ENCODE data around the gene NAV3. TPM values are rescaled to one million over a fixed set of nuclear protein-coding genes. Genes with fewer than 3 reads are reported as not detected.

Gene NAV3
- total and polyA plus RNA-seq, 4 donors, result 0.22 to 1.7 (median 0.71) TPM

DNA sequence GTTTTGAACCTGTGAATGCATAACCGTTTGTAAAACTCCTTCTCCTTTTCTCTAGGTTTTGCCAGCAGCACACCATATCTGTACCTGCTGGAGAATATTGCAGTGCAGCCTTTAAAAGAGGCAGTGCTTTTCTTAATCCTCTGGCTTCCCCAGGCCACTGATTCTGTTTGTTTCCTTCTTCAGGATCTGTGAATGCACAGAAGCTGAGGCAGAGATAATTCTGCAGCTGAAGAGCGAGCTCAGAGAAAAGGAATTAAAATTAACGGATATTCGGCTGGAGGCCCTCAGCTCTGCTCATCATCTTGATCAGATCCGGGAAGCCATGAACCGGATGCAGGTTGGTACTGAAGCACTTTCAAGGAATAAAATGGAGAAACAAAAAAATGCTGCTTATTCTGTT is 348.7 kb downstream of the NAV3 start:
- WGBS, result 61% methylated on average over 6 of the region's 6 CpGs
- H3K4me3 ChIP-seq (ENCODE audit: low read depth in 1 of 3, low read length in 3 of 3), result no peak overlapping the region
- H3K9ac ChIP-seq (ENCODE audit: low read depth in 1 of 2, low read length in 2 of 2), result no peak overlapping the region
- H3K9me3 ChIP-seq (ENCODE audit: control insufficient read depth in 4 of 4, low read length in 3 of 4), result no peaks in the 10 kb centered on the region
- no peaks in the 10 kb centered on the region for H3K36me3 ChIP-seq (ENCODE audit: control insufficient read depth in 4 of 4, insufficient read depth in 3 of 4, low read depth in 1 of 4, low read length in 3 of 4)
- no peaks in the 10 kb centered on the region for H3K4me1 ChIP-seq (ENCODE audit: control insufficient read depth in 4 of 4, insufficient read depth in 4 of 4, low read length in 3 of 4)
- H3K27me3 ChIP-seq (ENCODE audit: control insufficient read depth in 4 of 4, insufficient read depth in 4 of 4, low read length in 3 of 4), result no peaks in the 10 kb centered on the region
- TF ChIP-seq, protein P1, sequence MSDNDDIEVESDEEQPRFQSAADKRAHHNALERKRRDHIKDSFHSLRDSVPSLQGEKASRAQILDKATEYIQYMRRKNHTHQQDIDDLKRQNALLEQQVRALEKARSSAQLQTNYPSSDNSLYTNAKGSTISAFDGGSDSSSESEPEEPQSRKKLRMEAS (IDR thresholded peaks at IDR 0.05), result no peak
- TF ChIP-seq, protein P2, sequence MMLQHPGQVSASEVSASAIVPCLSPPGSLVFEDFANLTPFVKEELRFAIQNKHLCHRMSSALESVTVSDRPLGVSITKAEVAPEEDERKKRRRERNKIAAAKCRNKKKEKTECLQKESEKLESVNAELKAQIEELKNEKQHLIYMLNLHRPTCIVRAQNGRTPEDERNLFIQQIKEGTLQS (IDR thresholded peaks at IDR 0.05), result no peak
- TF ChIP-seq YY1 (IDR thresholded peaks at IDR 0.05) (no peak), GABPA (IDR thresholded peaks at IDR 0.05 in 1 of 2, conservative IDR thresholded peaks at IDR 0.05 in 1 of 2) (no peak), NR2F2 (IDR thresholded peaks at IDR 0.05) (no peak), TAF1 (conservative IDR thresholded peaks at IDR 0.05) (no peak), HNF4G (IDR thresholded peaks at IDR 0.05) (no peak), SP1 (IDR thresholded peaks at IDR 0.05) (no peak), FOXA1 (IDR thresholded peaks at IDR 0.05) (no peak), HNF4A (conservative IDR thresholded peaks at IDR 0.05) (no peak), RXRA (IDR thresholded peaks at IDR 0.05) (no peak), JUND (IDR thresholded peaks at IDR 0.05) (no peak), EGR1 (IDR thresholded peaks at IDR 0.05; ENCODE audit: low read depth in 2 of 2) (no peak), FOXA2 (IDR thresholded peaks at IDR 0.05) (no peak), RAD21 (IDR thresholded peaks at IDR 0.05) (no peak)
- TF ChIP-seq, protein P3, sequence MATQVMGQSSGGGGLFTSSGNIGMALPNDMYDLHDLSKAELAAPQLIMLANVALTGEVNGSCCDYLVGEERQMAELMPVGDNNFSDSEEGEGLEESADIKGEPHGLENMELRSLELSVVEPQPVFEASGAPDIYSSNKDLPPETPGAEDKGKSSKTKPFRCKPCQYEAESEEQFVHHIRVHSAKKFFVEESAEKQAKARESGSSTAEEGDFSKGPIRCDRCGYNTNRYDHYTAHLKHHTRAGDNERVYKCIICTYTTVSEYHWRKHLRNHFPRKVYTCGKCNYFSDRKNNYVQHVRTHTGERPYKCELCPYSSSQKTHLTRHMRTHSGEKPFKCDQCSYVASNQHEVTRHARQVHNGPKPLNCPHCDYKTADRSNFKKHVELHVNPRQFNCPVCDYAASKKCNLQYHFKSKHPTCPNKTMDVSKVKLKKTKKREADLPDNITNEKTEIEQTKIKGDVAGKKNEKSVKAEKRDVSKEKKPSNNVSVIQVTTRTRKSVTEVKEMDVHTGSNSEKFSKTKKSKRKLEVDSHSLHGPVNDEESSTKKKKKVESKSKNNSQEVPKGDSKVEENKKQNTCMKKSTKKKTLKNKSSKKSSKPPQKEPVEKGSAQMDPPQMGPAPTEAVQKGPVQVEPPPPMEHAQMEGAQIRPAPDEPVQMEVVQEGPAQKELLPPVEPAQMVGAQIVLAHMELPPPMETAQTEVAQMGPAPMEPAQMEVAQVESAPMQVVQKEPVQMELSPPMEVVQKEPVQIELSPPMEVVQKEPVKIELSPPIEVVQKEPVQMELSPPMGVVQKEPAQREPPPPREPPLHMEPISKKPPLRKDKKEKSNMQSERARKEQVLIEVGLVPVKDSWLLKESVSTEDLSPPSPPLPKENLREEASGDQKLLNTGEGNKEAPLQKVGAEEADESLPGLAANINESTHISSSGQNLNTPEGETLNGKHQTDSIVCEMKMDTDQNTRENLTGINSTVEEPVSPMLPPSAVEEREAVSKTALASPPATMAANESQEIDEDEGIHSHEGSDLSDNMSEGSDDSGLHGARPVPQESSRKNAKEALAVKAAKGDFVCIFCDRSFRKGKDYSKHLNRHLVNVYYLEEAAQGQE (IDR thresholded peaks at IDR 0.05), result no peak
- TF ChIP-seq, protein P4, sequence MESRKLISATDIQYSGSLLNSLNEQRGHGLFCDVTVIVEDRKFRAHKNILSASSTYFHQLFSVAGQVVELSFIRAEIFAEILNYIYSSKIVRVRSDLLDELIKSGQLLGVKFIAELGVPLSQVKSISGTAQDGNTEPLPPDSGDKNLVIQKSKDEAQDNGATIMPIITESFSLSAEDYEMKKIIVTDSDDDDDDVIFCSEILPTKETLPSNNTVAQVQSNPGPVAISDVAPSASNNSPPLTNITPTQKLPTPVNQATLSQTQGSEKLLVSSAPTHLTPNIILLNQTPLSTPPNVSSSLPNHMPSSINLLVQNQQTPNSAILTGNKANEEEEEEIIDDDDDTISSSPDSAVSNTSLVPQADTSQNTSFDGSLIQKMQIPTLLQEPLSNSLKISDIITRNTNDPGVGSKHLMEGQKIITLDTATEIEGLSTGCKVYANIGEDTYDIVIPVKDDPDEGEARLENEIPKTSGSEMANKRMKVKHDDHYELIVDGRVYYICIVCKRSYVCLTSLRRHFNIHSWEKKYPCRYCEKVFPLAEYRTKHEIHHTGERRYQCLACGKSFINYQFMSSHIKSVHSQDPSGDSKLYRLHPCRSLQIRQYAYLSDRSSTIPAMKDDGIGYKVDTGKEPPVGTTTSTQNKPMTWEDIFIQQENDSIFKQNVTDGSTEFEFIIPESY (IDR thresholded peaks at IDR 0.05), result no peak
- TF ChIP-seq, protein P5, sequence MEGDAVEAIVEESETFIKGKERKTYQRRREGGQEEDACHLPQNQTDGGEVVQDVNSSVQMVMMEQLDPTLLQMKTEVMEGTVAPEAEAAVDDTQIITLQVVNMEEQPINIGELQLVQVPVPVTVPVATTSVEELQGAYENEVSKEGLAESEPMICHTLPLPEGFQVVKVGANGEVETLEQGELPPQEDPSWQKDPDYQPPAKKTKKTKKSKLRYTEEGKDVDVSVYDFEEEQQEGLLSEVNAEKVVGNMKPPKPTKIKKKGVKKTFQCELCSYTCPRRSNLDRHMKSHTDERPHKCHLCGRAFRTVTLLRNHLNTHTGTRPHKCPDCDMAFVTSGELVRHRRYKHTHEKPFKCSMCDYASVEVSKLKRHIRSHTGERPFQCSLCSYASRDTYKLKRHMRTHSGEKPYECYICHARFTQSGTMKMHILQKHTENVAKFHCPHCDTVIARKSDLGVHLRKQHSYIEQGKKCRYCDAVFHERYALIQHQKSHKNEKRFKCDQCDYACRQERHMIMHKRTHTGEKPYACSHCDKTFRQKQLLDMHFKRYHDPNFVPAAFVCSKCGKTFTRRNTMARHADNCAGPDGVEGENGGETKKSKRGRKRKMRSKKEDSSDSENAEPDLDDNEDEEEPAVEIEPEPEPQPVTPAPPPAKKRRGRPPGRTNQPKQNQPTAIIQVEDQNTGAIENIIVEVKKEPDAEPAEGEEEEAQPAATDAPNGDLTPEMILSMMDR (IDR thresholded peaks at IDR 0.05; ENCODE audit: low read depth, low read length, missing input control), result no peak
- DNase-seq (ENCODE audit: low spot score), result no peak
- no peak overlapping the region for H3K27ac ChIP-seq (ENCODE audit: low read depth in 1 of 2, low read length in 2 of 2)
